Neural progenitor cell (in vitro differentiated cells): Measurements from ENCODE around the gene SCARF2.

Source experiments
- CTCF ChIP-seq: fragments of 200-600 bp; sonication (generic); IDR thresholded peaks from 2 replicates; pipeline ENCODE4 v1.5.1; 2017; ENCODE audit warnings: antibody characterized with exemption, mild to moderate bottlenecking
- EZH2 ChIP-seq: fragments of 200-600 bp; sonication (generic); IDR thresholded peaks from 2 replicates; pipeline ENCODE4 v1.6.1; 2017; ENCODE audit warnings: antibody characterized with exemption, mild to moderate bottlenecking, moderate library complexity
- EZH2phosphoT487 ChIP-seq: fragments of 200-600 bp; sonication (generic); IDR thresholded peaks from 2 replicates; pipeline ENCODE4 v1.6.1; 2017; ENCODE audit warnings: antibody characterized with exemption

- no peak for TF ChIP-seq EZH2
- TF ChIP-seq CTCF = no peak
- no peak for TF ChIP-seq EZH2phosphoT487
These were observed 12.6 kb downstream of the SCARF2 start for GRCh38 chr22:20424932-20425565.
